ENCODE measurements around the gene RCN1.

- TF ChIP-seq CTCF (conservative IDR thresholded peaks at IDR 0.05; ENCODE audit: low read depth in 2 of 2) (no peak), POLR2AphosphoS5 (IDR thresholded peaks at IDR 0.05; ENCODE audit: low read depth) (no peak)
These were observed 2.5 kb upstream of the RCN1 start for GRCh38 chr11:32088117-32088941.
